B cell (primary cell): ENCODE results near the gene TANGO6. TPM values are rescaled to one million over a fixed set of nuclear protein-coding genes. Genes with fewer than 3 reads are reported as not detected.

Source experiments
- ATAC-seq: fragments of 200-7000 bp; cut with Tn5 transposase; one replicate; pipeline ENCODE4 v1.10.0; 2021; ENCODE audit warnings: low read depth, mild to moderate bottlenecking, moderate number of reproducible peaks, moderate library complexity
- CTCF ChIA-PET: fragments of 350-600 bp; sonication (Branson Sonifier 250); formaldehyde crosslinking; loops from one replicate; lab custom pipeline; 2021; ENCODE audit warnings: antibody characterized with exemption, inconsistent platforms; lab: Charles Lee
- POLR2A ChIA-PET: fragments of 350-600 bp; sonication (Branson Sonifier 250); formaldehyde crosslinking; loops from one replicate; lab custom pipeline; 2021; ENCODE audit warnings: antibody characterized with exemption; lab: Charles Lee
- DNase-seq: peaks from one replicate; pipeline ENCODE4 v3.0.0; 2013
- H2AFZ ChIP-seq: 2 replicates; pipeline ENCODE4 v1.6.1; 2012; ENCODE audit warnings: mild to moderate bottlenecking, low read depth, low read length; ENCODE audit not compliant: insufficient read depth, poor library complexity, severe bottlenecking
- H3K27ac ChIP-seq, 2 donors: 1 replicate in 1 of 2; 2 replicates in 1 of 2; pipeline ENCODE4 v1.5.1; 2012 to 2013; ENCODE audit warnings: low read length in 2 of 2, mild to moderate bottlenecking in 2 of 2, moderate library complexity in 1 of 2
- H3K27me3 ChIP-seq, 4 experiments: fragments of 200-600 bp in 1 of 4; sonication (generic) in 1 of 4; replicated peaks in 1 of 4; 1 replicate in 2 of 4; 2 replicates in 2 of 4; pipeline versions ENCODE4 v1.6.1 to v1.7.0; 2013 to 2016; ENCODE audit warnings: low read length in 3 of 4, mild to moderate bottlenecking in 2 of 4, mixed read lengths in 1 of 4, moderate library complexity in 1 of 4; ENCODE audit not compliant: insufficient read depth in 4 of 4, control insufficient read depth in 3 of 4; ENCODE audit errors: control extremely low read depth in 1 of 4
- H3K36me3 ChIP-seq, 2 experiments: replicated peaks in 1 of 2; 1 replicate in 1 of 2; 2 replicates in 1 of 2; pipeline versions ENCODE4 v1.6.1 to v1.7.1; 2013; ENCODE audit warnings: low read length in 1 of 2; ENCODE audit not compliant: insufficient read depth in 2 of 2, control insufficient read depth in 1 of 2; ENCODE audit errors: control extremely low read depth in 1 of 2, extremely low read depth in 1 of 2
- H3K4me1 ChIP-seq, 2 donors: fragments of 200-600 bp in 1 of 2; sonication (generic) in 1 of 2; 1 replicate in 1 of 2; 2 replicates in 1 of 2; pipeline versions ENCODE4 v1.5.1 to v1.6.1; 2013 to 2017; ENCODE audit warnings: low read length in 2 of 2; ENCODE audit not compliant: control insufficient read depth in 2 of 2, insufficient read depth in 2 of 2
- H3K4me2 ChIP-seq: replicated peaks from 2 replicates; pipeline ENCODE3; 2012; ENCODE audit warnings: mild to moderate bottlenecking, low read depth, low read length; ENCODE audit not compliant: poor library complexity, severe bottlenecking
- H3K4me3 ChIP-seq, 5 experiments: fragments of 200-600 bp in 1 of 5; sonication (generic) in 1 of 5; 1 replicate in 3 of 5; 2 replicates in 2 of 5; pipeline versions ENCODE4 v1.5.1 to v1.7.0; 2011 to 2016; ENCODE audit warnings: low read length in 4 of 5, mild to moderate bottlenecking in 4 of 5, low read depth in 2 of 5, control low read depth in 1 of 5, moderate library complexity in 1 of 5; ENCODE audit not compliant: insufficient read depth in 1 of 5; ENCODE audit errors: control extremely low read depth in 1 of 5, extremely low read depth in 1 of 5
- H3K79me2 ChIP-seq: fragments of 200-600 bp; sonication (generic); one replicate; pipeline ENCODE4 v1.6.0; 2016; ENCODE audit warnings: low read length; ENCODE audit not compliant: control insufficient read depth, insufficient read depth
- H3K9ac ChIP-seq: fragments of 200-600 bp; sonication (generic); 2 replicates; pipeline ENCODE4 v1.6.1; 2017; ENCODE audit warnings: mild to moderate bottlenecking, low read length, moderate library complexity
- H3K9me3 ChIP-seq, 3 donors: one replicate each; pipeline versions ENCODE4 v1.6.1 to v1.7.1; 2013; ENCODE audit warnings: low read length in 2 of 3; ENCODE audit not compliant: control insufficient read depth in 2 of 3, insufficient read depth in 1 of 3; ENCODE audit errors: control extremely low read depth in 1 of 3
- H4K20me1 ChIP-seq: 2 replicates; pipeline ENCODE4 v1.6.0; 2012; ENCODE audit warnings: mild to moderate bottlenecking, low read length; ENCODE audit not compliant: insufficient read depth, control insufficient read depth, poor library complexity, severe bottlenecking
- H3K27ac Mint-ChIP-seq: one replicate; pipeline ENCODE4 v1.8.0; 2021; ENCODE audit warnings: mixed read lengths
- H3K27me3 Mint-ChIP-seq: one replicate; pipeline ENCODE4 v1.8.0; 2021; ENCODE audit warnings: mixed read lengths
- H3K4me1 Mint-ChIP-seq: one replicate; pipeline ENCODE4 v1.8.0; 2021; ENCODE audit warnings: mixed read lengths
- H3K4me3 Mint-ChIP-seq: one replicate; pipeline ENCODE4 v1.8.0; 2021; ENCODE audit warnings: mixed read lengths
- H3K9me3 Mint-ChIP-seq: one replicate; pipeline ENCODE4 v1.8.0; 2022; ENCODE audit warnings: mixed read lengths; ENCODE audit not compliant: insufficient read depth
- CTCF ChIP-seq: fragments of 200-600 bp; IDR thresholded peaks from one replicate; pipeline ENCODE4 v1.8.0; 2022; ENCODE audit warnings: antibody characterized with exemption, mild to moderate bottlenecking
- EZH2 ChIP-seq: IDR thresholded peaks from 2 replicates; pipeline ENCODE4 v1.6.1; 2012; ENCODE audit warnings: borderline replicate concordance, low read depth, mild to moderate bottlenecking, moderate library complexity, low read length; ENCODE audit not compliant: insufficient read depth, poor library complexity, severe bottlenecking
- WGBS: methylation state at CpG from one replicate; pipeline ENCODE4 v1.1.5; 2013; ENCODE audit warnings: missing lambda C conversion rate; ENCODE audit not compliant: insufficient coverage; 5-methylcytosine and 5-hydroxymethylcytosine counted together
- intact Hi-C: fragments of 100-400 bp; cut with micrococcal nuclease; formaldehyde crosslinking; loops from one replicate; pipeline ENCODE4 v1.10.0; 2022
- polyA plus RNA-seq: library from polyadenylated mRNA; depleted of rRNA; stranded (reverse); fragments of >200 nt; gene quantifications from 2 replicates; pipeline ENCODE4 v1.2.3, GENCODE V29; 2012
- total RNA-seq, 2 donors: library from RNA; stranded (reverse); fragments of 120-200 nt in 1 of 2; gene quantifications; 1 replicate in 1 of 2; 2 replicates in 1 of 2; pipeline versions ENCODE4 v1.2.3 to v1.2.4, GENCODE V29; 2013 to 2022

Gene TANGO6
- total and polyA plus RNA-seq, 2 donors (not counting 1 experiment from before 2014, with no cell fraction given): 8.0 to 42.8 TPM

GRCh38 chr16:69111216-69111875 is 268.0 kb downstream of the TANGO6 start:
- ChIA-PET POLR2A (no interaction called here), CTCF (interaction anchor here (0.7 to 2.8 kb wide), 3 partner anchors 11 to 21 kb away, joined by 3 to 8 read pairs (median 5); partner anchors contain the start of genes CHTF8 and UTP4)
- H3K4me2 ChIP-seq: no peak overlapping the region
- H3K36me3 ChIP-seq: peaks cover 0 to 30% of the 10 kb centered on the region in 2 experiments
- TF ChIP-seq CTCF: no peak
- no peak for TF ChIP-seq EZH2
- peaks cover 0 to 3% (median 0%) of the 10 kb centered on the region in 3 donors for H3K9me3 ChIP-seq
- DNase-seq: no peak
- no peak overlapping the region for H3K27ac Mint-ChIP-seq
- WGBS: 80% methylated on average over 4 of the region's 6 CpGs
- peaks cover 9% of the 10 kb centered on the region for H3K4me1 Mint-ChIP-seq
- no peaks in the 10 kb centered on the region for H3K79me2 ChIP-seq
- no peak overlapping the region for H3K4me3 Mint-ChIP-seq
- no peak overlapping the region for H2AFZ ChIP-seq
- H3K4me1 ChIP-seq: peaks cover 16 to 17% of the 10 kb centered on the region in 2 donors
- H3K27ac ChIP-seq: no peak overlapping the region
- H3K9ac ChIP-seq: no peak overlapping the region
- H3K4me3 ChIP-seq: no peak overlapping the region
- no peak for ATAC-seq
- H3K27me3 ChIP-seq: peaks cover 0 to 21% (median 14%) of the 10 kb centered on the region in 4 experiments
- peaks cover 75% of the 10 kb centered on the region for H4K20me1 ChIP-seq
- H3K9me3 Mint-ChIP-seq: no peaks in the 10 kb centered on the region
- peaks cover 16% of the 10 kb centered on the region for H3K27me3 Mint-ChIP-seq
- intact Hi-C loops: no loop called here

GRCh38 chr16:69111876-69112230 is 268.5 kb downstream of the TANGO6 start:
- no peak overlapping the region for H3K4me3 ChIP-seq
- no peak overlapping the region for H3K4me2 ChIP-seq
- ChIA-PET CTCF (interaction anchor here (1.9 to 2.8 kb wide), 2 partner anchors 14 to 21 kb away, joined by 5 to 8 read pairs; partner anchors contain the start of genes CHTF8 and UTP4), POLR2A (no interaction called here)
- peaks cover 11 to 12% of the 10 kb centered on the region in 2 donors for H3K4me1 ChIP-seq
- intact Hi-C loops: no loop called here
- no peak overlapping the region for H3K27ac ChIP-seq
- H3K9ac ChIP-seq: no peak overlapping the region
- peaks cover 1 to 35% of the 10 kb centered on the region in 2 experiments for H3K36me3 ChIP-seq
- peaks cover 73% of the 10 kb centered on the region for H4K20me1 ChIP-seq
- no peak for DNase-seq
- H3K9me3 ChIP-seq: no peaks in the 10 kb centered on the region
- H2AFZ ChIP-seq: no peak overlapping the region
- ATAC-seq: no peak
- peaks cover 6% of the 10 kb centered on the region for H3K4me1 Mint-ChIP-seq
- H3K27me3 Mint-ChIP-seq: peaks cover 14% of the 10 kb centered on the region
- 91% methylated on average over 3 of the region's 5 CpGs for WGBS
- no peaks in the 10 kb centered on the region for H3K79me2 ChIP-seq
- no peak overlapping the region for H3K27ac Mint-ChIP-seq
- TF ChIP-seq CTCF (no peak), EZH2 (no peak)
- no peak overlapping the region for H3K4me3 Mint-ChIP-seq
- H3K9me3 Mint-ChIP-seq: no peaks in the 10 kb centered on the region
- peaks cover 0 to 16% (median 9%) of the 10 kb centered on the region in 4 experiments for H3K27me3 ChIP-seq
